Measurements from ENCODE around the gene DYRK1A.

Gene DYRK1A

DNA sequence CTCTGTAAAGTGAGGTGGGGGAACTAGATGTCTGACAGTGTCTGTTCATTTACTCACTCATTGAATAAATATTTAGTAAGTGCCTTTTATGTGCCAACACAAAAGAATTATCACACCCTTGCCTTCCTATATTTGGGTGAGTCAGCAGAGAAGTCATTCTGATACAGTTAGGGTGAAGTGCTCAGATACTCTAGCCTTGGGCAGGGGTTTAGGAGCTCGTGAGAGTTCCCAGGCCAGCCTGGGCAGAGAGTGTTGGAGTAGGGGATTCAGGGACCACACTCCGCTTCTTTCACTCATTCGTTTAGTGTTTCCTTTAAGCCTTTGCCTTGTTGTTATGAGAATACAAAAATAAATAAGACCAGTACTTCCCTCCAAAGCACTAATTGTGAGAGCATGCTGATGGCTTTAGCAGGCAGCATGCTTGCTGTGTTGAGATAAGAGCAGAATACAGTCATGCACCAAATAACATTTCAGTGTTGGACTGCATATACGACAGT, 83.9 kb downstream of the DYRK1A start:
- DNase-seq (ENCODE audit: low read depth), result peak; percentile 75

DNA sequence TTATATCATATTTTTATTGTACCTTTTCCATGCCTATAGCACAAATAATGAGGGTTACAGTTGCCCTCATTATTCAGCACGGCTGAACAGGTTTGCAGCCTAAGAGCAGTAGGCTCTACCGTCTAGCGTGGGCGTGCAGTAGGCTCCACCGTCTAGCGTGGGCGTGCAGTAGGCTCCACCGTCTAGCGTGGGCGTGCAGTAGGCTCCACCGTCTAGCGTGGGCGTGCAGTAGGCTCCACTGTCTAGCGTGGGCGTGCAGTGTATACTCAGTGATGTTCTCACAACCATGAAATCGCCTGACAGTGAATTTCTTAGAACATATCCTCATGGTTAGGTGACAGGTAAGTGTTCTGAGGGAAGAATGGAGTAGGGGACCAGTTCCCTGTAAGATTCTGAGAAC, 84.9 kb downstream of the DYRK1A start:
- DNase-seq (ENCODE audit: low read depth), result no peak

DNA sequence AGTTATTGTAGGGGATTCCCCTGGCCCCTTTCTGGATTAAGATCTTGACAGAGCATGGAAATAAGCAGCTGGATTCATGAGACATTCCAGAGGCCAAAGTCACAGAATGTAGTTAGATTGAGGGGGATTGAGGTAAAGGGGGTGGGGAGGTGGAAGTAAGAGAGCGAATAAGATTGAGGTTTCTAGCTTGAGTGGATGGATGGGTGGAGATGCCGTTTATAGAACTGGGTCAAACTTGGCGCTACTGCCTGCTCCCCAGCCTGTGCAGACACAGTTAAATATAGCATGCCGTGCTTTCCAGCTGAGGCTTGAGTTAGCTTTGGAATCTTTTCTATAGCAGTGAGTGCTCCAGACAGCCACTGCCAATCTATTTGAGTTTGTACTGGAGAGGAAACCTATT, 85.7 kb downstream of the DYRK1A start:
- DNase-seq (ENCODE audit: low read depth), result peak; percentile 80

DNA sequence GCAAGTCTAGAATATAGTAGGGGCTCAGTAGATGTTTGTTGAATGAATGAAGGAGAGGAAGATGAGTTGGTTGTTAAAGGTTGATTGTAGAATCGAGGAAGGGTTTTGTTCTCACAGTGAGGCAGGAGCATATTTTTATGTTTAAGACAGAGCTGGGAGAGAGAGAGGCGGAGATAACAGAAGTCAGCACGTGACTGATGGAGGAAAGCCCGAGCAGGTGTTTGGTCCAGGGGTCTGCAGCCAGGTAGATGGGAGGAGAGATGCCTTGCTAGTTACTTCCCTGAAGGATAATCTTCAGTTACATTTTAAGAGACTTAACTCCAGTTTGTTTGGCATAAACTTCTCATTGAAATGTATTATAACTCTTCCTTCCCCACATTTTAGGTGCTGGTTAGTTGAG, 86.8 kb downstream of the DYRK1A start:
- no peak for DNase-seq (ENCODE audit: low read depth)

DNA sequence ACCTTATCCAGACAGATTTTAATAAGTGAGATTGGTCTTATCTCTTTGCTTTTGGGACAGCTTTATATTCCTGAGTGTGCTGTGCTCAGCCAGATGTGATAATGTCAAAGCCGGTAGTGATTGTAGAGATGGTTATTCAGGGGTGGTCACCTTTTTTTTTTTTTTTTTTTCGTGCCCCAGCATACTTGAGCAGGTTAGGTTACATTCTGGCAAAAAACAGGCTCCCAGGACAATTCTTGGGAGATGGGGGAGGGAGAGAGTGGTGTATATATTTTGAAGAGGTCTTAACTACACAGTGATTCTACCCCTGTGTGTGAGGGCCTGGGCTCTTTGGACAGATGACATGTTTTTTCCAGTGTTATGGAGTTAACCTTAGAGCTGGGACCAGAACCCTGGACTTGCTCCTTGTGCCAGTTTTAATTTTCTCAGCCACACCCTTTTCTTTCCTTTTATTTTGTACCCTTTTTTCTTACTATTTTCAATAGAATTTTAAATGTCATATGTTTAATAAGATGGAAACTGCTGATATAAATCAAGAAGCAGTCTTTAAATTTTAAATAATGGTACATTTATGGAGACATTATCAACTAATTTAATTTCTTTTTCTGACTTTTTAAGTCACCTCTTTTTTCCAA, 88.4 kb downstream of the DYRK1A start:
- DNase-seq (ENCODE audit: low read depth), result no peak

DNA sequence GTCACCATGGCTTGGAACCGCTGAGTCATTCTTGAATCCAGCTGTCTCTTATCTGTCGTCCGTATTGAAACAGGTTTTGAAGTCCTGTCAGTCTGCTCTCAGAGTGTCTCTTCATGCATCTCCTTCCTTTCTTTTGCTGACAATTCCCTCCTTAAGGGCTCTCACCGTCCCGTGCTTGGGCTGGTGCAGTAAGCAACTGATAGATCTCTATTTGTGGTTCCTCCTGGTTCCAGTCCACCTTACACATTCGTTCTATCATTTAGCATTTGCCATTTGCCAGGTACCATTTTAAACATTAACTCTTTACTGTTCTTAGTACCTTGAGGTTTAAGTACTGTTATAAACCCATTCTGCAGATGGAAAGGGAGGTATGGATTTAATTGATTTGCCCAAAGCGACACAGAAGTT, 88.9 kb downstream of the DYRK1A start:
- DNase-seq (ENCODE audit: low read depth), result no peak

DNA sequence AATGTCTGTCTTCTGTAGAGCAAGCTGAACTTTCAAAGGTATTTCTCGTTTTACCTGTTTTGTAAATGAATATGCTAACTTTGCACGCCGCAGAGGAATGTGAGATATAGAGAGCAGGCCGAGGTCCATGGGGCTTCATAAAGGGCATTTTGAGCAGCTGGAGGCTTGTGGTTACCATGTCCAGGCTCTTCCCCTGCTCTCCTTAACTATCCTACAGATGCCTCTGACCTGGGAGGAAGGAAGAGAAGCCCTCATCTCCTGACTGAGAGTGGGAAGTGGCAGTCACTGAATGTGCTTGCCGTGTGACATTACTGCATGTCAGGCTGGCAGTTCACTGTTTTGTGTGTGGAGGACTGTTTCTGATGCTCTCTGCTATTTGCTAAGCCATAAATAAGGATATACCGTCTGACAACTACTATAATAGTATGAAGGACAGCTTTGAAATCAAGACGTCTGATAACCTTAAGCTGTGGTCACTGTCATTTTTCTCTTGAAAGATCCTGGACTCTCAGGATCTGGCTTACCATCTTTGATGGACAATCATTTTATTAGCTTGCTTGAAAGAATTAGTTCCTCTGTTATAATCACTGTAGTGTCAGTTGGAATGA, 92.2 kb downstream of the DYRK1A start:
- no peak for DNase-seq (ENCODE audit: low read depth)

DNA sequence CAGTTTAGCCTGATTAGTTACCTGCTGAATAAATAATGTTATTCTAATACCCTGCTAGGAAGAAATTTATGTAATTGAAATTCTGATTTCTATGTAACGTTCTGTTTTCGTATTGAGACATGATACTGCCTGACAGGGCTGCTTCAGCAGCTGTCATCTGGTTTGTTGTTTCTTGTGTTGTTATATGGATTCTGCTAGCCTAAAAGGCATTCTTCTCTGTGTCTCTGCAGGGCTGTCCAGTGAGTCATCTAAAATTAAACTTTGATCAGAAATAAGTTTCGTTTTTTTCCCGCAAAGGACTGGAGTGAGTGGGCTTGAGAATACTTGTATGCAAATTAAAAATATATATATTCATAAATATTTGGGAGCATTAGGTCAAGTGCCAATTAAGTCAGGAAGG, 93.0 kb downstream of the DYRK1A start:
- peak; percentile 67 for DNase-seq (ENCODE audit: low read depth)

DNA sequence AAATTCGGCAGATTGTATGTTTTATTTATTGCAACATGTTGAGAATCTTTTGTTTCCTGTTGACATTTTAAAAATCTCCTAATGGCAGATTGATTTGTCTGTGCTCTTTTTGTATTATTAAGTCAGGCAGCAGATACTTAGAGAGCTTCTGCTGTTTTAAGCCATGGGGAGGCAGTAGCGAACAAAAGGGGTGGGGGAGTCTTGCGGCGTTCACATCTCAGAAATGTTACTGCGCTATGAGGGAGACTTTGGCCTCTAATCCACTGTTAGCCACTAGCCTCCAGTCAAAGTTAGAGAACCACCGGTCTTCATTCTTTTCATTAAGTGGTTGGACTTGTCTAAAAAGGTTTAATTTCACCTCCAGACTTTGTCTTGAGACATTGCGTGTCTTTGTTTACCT, 93.6 kb downstream of the DYRK1A start:
- no peak for DNase-seq (ENCODE audit: low read depth)

DNA sequence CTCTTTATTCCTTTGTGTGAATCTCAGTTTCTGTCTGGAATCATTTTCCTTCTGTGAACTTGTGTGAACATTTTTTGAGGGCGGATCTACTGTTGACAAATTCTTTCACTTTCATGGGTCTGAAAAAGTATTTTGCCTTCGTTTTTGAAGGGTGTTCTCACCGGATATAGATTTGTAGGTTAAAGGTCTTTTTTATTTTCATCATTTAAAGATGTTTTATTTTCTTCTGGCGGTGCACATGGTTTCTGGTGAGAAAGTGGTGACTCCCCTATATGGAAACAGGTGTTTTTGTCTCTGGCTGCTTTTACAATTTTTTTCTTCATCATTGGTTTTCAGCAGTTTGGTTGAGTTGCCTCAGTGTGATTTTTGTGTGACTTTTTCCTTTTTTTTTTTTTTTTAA, 94.9 kb downstream of the DYRK1A start:
- DNase-seq (ENCODE audit: low read depth), result peak; percentile 39

DNA sequence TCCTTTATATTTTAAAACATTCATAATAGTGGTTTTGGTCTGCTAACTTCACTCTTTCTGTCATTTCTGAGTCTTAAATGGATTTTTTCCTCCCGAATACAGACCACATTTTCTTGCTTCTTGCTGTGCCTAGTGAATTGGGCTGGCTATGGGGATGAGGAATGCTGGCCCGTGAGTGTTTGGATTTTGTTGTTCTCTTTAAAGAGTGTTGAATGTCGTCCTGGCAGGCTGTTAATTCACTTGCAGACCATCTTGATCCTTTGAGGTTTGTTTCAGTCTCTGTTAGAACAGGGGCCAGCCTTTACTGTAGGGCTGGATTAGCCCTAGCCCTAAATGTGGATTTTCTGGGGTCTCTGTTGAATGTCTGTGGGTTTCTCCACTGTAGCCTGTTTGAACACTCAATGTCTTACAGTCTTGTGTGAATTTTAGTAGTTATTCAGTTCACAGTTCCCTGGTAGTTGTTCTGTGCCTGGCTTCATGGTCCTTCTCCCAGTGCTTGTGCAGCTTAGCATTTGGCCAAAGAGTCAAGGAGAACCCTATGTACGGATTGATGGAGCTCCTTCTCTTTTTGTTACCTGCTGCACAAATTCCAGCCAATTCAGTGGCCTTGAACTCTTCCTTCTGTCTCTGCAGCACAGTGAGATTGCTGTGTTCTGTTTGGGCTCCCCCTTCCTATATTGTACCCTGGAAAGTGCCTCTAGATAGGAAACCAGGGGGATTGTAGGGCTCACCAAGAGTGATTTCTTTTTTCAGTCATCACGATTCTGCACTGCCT, 95.7 kb downstream of the DYRK1A start:
- no peak for DNase-seq (ENCODE audit: low read depth)

DNA sequence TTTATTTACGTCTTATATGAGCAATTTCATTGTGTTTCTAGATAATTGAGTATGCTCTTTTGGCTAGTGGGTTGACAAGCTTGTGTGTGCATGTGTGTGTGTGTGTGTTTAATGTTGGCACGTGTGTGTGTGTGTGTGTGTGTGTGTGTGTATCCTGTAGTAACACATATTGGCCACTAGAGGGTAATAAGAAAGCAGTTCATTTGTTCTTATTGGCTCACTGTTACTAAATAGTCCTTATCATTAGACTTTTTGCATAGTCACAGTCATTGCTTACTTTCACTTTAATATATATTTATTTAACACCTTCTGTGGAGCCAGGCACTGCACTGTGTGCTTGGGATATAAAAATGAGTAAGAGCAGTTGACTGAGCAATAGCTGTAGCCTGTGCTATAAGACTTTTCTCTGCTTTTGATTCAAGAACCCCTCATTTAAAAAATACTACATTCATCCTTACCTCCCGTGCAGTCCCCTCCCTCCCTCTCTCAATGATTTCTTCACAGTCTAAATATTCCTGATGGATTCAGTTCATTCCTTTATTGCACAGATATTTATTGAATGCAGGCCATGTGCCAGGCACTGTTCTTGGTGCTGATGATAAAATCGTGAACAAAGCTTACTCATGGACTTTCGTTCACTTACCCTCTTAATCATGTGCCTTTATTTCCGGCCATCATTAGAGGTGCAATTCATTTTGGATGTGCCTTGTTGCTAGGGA, 96.7 kb downstream of the DYRK1A start:
- DNase-seq (ENCODE audit: low read depth), result peak; percentile 65

DNA sequence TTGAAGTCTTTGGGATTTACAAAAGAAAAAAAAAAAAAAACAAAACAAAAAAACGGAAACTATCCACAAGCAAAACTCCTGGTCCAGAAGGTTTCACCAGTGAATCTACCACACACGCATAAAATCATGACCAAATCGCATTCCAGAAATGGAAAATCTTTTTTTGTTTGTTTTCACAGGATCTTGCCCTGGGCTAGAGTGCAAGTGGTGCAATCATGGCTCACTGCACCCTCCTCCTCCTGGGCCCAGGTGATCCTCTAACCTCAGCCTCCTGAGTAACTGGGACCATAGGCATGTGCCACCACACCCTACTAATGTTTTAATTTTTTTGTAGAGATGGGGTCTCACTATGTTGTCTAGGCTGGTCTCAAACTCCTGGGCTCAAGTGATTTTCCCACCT, 100.5 kb downstream of the DYRK1A start:
- no peak for DNase-seq (ENCODE audit: low read depth)

DNA sequence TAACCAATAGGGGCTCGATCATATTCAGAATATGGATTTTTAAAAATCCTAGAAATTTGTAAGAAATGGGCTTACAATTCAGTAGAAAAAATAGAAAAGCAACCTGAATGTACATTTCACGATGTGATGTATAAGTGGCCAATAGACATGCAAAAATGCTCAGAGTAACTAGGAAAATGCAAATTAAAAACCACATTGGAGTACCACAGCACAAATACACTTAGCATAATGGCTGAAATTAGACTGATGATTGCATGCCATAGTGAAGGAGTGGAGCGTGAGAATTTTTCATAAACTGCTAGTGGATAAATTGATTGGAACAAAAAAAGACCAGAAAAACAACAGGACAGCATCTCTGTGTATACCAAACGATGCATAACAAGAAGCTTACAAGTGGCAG, 102.3 kb downstream of the DYRK1A start:
- no peak for DNase-seq (ENCODE audit: low read depth)

DNA sequence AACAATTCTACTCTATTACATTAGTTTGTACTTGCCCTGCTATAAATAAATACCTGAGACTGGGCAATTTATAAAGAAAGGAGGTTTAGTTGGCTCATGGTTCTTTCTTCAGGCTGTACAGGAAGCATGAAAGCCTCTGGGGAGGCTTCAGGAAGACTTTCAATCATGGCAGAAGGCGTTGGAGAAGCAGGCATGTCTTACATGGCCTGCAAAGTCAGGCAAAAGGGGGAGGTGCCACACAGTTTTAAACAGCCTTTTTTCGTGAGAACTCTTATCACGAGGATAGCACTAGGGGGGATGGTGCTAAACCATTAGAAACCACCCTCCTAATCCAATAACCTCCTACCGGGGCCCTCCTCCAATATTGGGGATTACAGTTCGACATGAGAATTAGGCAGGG, 102.9 kb downstream of the DYRK1A start:
- no peak for DNase-seq (ENCODE audit: low read depth)

DNA sequence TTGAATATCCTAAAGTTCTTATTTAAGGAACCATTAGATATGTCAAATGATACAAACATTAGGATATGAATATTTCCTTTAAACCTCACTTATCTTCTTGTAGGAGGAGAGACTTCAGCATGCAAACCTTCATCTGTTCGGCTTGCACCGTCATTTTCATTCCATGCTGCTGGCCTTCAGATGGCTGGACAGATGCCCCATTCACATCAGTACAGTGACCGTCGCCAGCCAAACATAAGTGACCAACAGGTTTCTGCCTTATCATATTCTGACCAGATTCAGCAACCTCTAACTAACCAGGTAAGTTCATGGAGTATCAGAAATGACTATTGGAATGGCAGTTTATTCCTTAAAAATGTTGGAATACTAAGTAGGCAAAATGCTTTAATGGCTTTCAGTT, 106.0 kb downstream of the DYRK1A start:
- DNase-seq (ENCODE audit: low read depth), result no peak

DNA sequence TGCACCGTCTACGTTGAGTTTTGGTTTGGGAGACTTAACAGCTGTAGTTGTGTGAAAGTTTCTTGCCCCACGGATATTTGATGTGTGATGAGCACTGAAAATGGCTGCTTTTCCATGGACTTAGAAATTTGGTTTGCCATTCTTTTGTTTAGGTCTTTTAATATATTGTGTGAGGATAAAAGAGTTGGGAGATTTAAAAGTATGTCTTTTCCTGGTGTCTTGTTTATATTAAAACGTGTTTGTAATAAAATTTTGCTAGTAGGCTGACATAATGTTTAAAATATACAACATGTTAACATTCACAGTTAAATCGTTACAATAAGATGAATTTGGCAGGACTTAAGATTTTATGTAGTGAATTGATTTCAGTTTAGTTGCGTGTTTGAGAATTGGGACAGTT, 106.9 kb downstream of the DYRK1A start:
- DNase-seq (ENCODE audit: low read depth), result no peak

DNA sequence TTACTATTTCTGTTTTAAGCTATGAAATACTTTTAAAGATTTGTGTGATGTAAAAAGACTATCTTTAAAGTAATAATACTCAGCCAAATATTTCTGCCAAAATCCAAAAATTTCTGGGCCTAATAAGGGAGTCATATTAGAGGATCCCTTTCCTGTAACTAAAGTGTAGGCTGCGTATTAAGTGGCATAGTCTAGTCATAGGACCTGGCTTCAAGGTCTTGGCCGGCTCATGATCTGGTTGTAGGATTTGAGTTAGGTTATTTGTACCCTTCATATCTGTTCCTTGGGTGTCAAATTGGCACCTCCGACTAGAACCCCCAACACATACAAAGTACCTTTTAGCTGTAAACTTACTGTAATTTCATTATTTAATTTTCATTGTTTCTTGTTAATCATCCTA, 107.8 kb downstream of the DYRK1A start:
- no peak for DNase-seq (ENCODE audit: low read depth)

DNA sequence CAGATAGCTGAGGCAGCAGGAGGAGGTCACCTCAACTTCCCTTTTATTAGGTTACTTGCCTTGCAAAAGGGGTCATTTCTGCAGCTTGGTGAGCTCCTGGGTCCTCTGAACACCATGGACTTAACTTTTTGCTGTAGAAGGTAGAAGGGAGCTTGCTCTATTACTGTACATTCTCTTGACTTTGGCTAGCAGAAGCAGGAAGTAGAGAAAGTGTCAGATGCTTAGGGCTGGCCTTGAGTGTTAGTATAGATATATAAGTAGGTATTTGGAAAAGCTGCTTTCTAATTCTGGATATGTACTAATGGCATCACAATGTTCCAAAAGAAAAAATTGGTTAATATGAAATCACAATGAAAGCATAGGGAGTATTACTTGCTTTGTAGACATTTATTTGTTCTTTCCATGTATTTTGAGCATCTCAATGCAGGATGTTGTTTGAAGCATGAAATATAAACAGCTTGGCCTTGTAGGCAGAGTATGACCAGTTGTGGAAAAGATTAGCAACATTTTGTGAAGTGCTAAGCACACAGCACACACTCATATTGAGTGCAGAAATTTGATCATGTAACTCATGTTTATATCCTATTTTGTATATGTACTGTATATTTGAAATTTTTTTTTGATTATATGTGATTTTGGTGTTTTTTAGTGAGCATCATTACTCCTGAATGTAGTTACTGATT, 108.8 kb downstream of the DYRK1A start:
- DNase-seq (ENCODE audit: low read depth), result no peak

DNA sequence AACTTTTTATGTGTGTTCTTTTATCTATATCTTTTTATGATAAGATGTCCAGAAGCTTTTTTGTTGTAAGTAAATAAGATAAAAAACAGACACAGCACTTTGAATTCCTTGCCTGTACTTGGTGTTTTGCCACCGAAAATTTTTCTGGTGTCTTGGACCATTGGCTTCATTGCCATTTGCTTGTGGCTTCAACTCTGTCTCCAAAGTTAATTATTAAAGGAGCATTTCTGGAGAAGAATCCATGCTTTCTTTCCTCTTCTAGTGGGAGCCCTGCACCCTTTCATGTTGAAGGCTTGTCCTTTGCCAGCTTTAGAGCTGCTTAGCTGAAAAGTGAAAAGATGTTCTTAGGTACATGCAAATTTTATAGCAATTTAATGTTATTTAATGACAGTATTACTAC, 112.2 kb downstream of the DYRK1A start:
- no peak for DNase-seq (ENCODE audit: low read depth)

DNA sequence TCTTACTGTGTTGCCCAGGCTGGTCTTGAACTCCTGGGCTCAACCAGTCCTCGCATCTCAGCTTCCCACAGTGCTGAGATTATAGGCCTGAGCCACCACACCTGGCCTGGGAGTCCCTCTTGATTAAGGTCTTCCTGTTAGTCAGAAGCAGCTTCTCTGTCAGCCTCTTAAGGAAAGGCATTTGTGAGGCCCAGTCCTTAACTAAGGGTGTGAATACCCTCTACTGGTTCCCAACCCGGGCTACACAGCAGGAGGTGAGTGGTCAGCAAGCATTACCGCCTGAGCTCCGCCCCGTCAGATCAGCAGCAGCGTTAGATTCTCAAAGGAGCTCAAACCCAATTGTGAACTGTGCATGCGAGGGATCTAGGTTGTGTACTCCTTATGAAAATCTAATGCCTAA, 117.2 kb downstream of the DYRK1A start:
- no peak for DNase-seq (ENCODE audit: low read depth)

Data from ELR (cell line).